ENCODE measurements around the gene JARID2. TPM values are rescaled to one million over a fixed set of nuclear protein-coding genes. Genes with fewer than 3 reads are reported as not detected.
A peak's percentile ranks its signal among the peaks of the same experiment; 100 is the strongest.

Gene JARID2
- total and polyA plus RNA-seq, 8 donors: 2.4 to 6.7 (median 3.7) TPM

GRCh38 chr6:15499125-15499524 lies 253.3 kb downstream of the JARID2 start:
- no peak for TF ChIP-seq CTCF (IDR thresholded peaks at IDR 0.05)
- 96% methylated on average over 12 of the region's 12 CpGs for WGBS, 2 donors
- no peak overlapping the region for H3K27ac ChIP-seq
- no peak overlapping the region for H3K4me3 ChIP-seq
- H3K36me3 ChIP-seq: peaks cover 0 to 16% (median 0%) of the 10 kb centered on the region in 3 donors
- no peaks in the 10 kb centered on the region for H3K9me3 ChIP-seq
- ATAC-seq: no peak
- no peaks in the 10 kb centered on the region for H3K27me3 ChIP-seq
- DNase-seq: peak in 2 of 6 donors; percentile 7 to 30
- no peak for FAIRE-seq
- H3K4me1 ChIP-seq: no peaks in the 10 kb centered on the region
- intact Hi-C loops (cut with DNase I): no loop called here

GRCh38 chr6:15499591-15499990 lies 253.7 kb downstream of the JARID2 start:
- intact Hi-C loops (cut with DNase I): no loop called here
- no peak overlapping the region for H3K4me3 ChIP-seq
- WGBS, 2 donors: 92 to 93% methylated on average over 9 of the region's 9 CpGs
- FAIRE-seq (no peak), DNase-seq (peak in 2 of 6 donors; percentile 4 to 13), ATAC-seq (no peak)
- TF ChIP-seq CTCF (IDR thresholded peaks at IDR 0.05): no peak
- H3K36me3 ChIP-seq: peaks cover 0 to 16% (median 0%) of the 10 kb centered on the region in 3 donors
- H3K27me3 ChIP-seq: no peaks in the 10 kb centered on the region
- no peak overlapping the region for H3K27ac ChIP-seq
- no peaks in the 10 kb centered on the region for H3K4me1 ChIP-seq
- H3K9me3 ChIP-seq: no peaks in the 10 kb centered on the region

GRCh38 chr6:15500078-15500740 lies 254.3 kb downstream of the JARID2 start:
- DNase-seq: peak in 2 of 6 donors; percentile 12 to 20
- ATAC-seq: no peak
- no peak overlapping the region for H3K27ac ChIP-seq
- H3K4me3 ChIP-seq: no peak overlapping the region
- intact Hi-C loops (cut with DNase I): no loop called here
- H3K9me3 ChIP-seq: no peaks in the 10 kb centered on the region
- WGBS, 2 donors: 91 to 93% methylated on average over 16 of the region's 16 CpGs
- no peak for TF ChIP-seq CTCF (IDR thresholded peaks at IDR 0.05)
- no peaks in the 10 kb centered on the region for H3K27me3 ChIP-seq
- H3K36me3 ChIP-seq: peaks cover 0 to 16% (median 0%) of the 10 kb centered on the region in 3 donors
- H3K4me1 ChIP-seq: peaks cover 0 to 1% (median 0%) of the 10 kb centered on the region in 3 donors
- no peak for FAIRE-seq

GRCh38 chr6:15500901-15501825 lies 255.3 kb downstream of the JARID2 start:
- FAIRE-seq: no peak
- no peaks in the 10 kb centered on the region for H3K27me3 ChIP-seq
- peaks cover 0 to 16% (median 0%) of the 10 kb centered on the region in 3 donors for H3K36me3 ChIP-seq
- no peaks in the 10 kb centered on the region for H3K9me3 ChIP-seq
- H3K27ac ChIP-seq: no peak overlapping the region
- ATAC-seq: peak in 1 of 4 donors; percentile 35
- H3K4me1 ChIP-seq: peaks cover 0 to 5% (median 0%) of the 10 kb centered on the region in 3 donors
- intact Hi-C loops (cut with DNase I): no loop called here
- no peak for TF ChIP-seq CTCF (IDR thresholded peaks at IDR 0.05)
- peak in 2 of 6 donors; percentile 5 to 55 for DNase-seq
- H3K4me3 ChIP-seq: no peak overlapping the region
- 92 to 94% methylated on average over 38 of the region's 38 CpGs for WGBS, 2 donors

All from pancreas (tissue), 10 donors.